ENCODE data around the gene FCGR2B.
"Not testable (repeated sequence)": the region's sequence is repeated elsewhere in the genome, so short reads cannot be mapped to it uniquely, and the experiment has no call there.

DNA sequence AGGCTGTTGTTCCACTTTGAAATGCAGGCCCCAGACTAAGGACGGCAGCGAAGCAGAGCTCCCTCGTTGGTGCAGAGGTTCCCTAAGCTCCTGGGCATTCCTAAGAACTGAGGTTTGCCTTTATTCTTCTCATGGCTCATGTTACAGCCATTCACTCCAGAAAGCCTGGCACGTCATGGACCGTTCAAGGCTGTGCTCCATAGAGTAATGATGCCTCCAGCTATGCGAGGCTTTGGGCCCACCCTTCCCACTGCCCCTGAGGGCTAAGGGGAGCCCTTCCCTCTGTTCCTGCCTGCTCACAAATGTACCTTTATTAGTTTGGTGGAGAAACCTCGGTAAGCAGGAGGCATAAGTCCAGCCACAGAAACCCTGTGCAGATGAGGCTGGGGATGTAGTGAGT, 10.5 kb downstream of the FCGR2B start:
- TF ChIP-seq, protein P1, sequence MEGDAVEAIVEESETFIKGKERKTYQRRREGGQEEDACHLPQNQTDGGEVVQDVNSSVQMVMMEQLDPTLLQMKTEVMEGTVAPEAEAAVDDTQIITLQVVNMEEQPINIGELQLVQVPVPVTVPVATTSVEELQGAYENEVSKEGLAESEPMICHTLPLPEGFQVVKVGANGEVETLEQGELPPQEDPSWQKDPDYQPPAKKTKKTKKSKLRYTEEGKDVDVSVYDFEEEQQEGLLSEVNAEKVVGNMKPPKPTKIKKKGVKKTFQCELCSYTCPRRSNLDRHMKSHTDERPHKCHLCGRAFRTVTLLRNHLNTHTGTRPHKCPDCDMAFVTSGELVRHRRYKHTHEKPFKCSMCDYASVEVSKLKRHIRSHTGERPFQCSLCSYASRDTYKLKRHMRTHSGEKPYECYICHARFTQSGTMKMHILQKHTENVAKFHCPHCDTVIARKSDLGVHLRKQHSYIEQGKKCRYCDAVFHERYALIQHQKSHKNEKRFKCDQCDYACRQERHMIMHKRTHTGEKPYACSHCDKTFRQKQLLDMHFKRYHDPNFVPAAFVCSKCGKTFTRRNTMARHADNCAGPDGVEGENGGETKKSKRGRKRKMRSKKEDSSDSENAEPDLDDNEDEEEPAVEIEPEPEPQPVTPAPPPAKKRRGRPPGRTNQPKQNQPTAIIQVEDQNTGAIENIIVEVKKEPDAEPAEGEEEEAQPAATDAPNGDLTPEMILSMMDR (IDR thresholded peaks at IDR 0.05 in 4 of 5, conservative IDR thresholded peaks at IDR 0.05 in 1 of 5): not testable (repeated sequence)
- TF ChIP-seq POLR2A (IDR thresholded peaks at IDR 0.05): not testable (repeated sequence)
